Smooth muscle cell (in vitro differentiated cells): Measurements from ENCODE around the gene STAG3. TPM values are rescaled to one million over a fixed set of nuclear protein-coding genes. Genes with fewer than 3 reads are reported as not detected.
"Not testable (repeated sequence)": the region's sequence is repeated elsewhere in the genome, so short reads cannot be mapped to it uniquely, and the experiment has no call there.

Experiments
- DNase-seq: peaks from one replicate; lab custom pipeline; 2025; ENCODE audit not compliant: unreplicated experiment; lab: John Stamatoyannopoulos, UW
- H2AFZ ChIP-seq: fragments of 200-600 bp; sonication (generic); 2 replicates; pipeline ENCODE4 v1.6.0; 2016; ENCODE audit warnings: antibody characterized with exemption, low read depth, mild to moderate bottlenecking
- H3F3A ChIP-seq: fragments of 200-600 bp; sonication (generic); 2 replicates; pipeline ENCODE4 v1.6.0; 2017; ENCODE audit warnings: antibody characterized with exemption, low read depth
- H3K27ac ChIP-seq: fragments of 200-600 bp; sonication (generic); 2 replicates; pipeline ENCODE4 v1.5.1; 2016; ENCODE audit warnings: low read depth, mild to moderate bottlenecking
- H3K27me3 ChIP-seq: fragments of 200-600 bp; sonication (generic); 2 replicates; pipeline ENCODE4 v1.6.1; 2016; ENCODE audit warnings: low read depth, mild to moderate bottlenecking
- H3K36me3 ChIP-seq: fragments of 200-600 bp; sonication (generic); 2 replicates; pipeline ENCODE4 v1.5.1; 2016; ENCODE audit warnings: low read depth
- H3K4me1 ChIP-seq: fragments of 200-600 bp; sonication (generic); 2 replicates; pipeline ENCODE4 v1.5.1; 2016; ENCODE audit warnings: low read depth
- H3K4me2 ChIP-seq: fragments of 200-600 bp; sonication (generic); 2 replicates; pipeline ENCODE4 v1.6.0; 2016; ENCODE audit warnings: mild to moderate bottlenecking
- H3K4me3 ChIP-seq: fragments of 200-600 bp; sonication (generic); 2 replicates; pipeline ENCODE4 v1.5.1; 2016; ENCODE audit warnings: mild to moderate bottlenecking
- H3K79me2 ChIP-seq: fragments of 200-600 bp; sonication (generic); 2 replicates; pipeline ENCODE4 v1.6.0; 2016; ENCODE audit warnings: low read depth, mild to moderate bottlenecking
- H3K9ac ChIP-seq: fragments of 200-600 bp; sonication (generic); 2 replicates; pipeline ENCODE4 v1.6.0; 2016; ENCODE audit warnings: low read depth
- H3K9me3 ChIP-seq: fragments of 200-600 bp; sonication (generic); replicated peaks from 2 replicates; pipeline ENCODE4 v1.5.1; 2016; ENCODE audit warnings: low read depth
- H4K20me1 ChIP-seq: fragments of 200-600 bp; sonication (generic); 2 replicates; pipeline ENCODE4 v1.6.0; 2016; ENCODE audit warnings: low read depth
- WGBS: methylation state at CpG from one replicate; pipeline ENCODE4 v1.1.7; 2016; ENCODE audit warnings: low lambda C conversion rate; 5-methylcytosine and 5-hydroxymethylcytosine counted together
- polyA plus RNA-seq: library from polyadenylated mRNA; unstranded; fragments of >200 nt; fragmentation: Nextera tagmentation; extraction: Ambion mirVana; gene quantifications from 2 replicates; pipeline ENCODE4 v1.2.1, GENCODE V29; 2016
- total RNA-seq: library from RNA; depleted of rRNA; stranded (reverse); fragments of >200 nt; gene quantifications from 2 replicates; pipeline ENCODE4 v1.2.3, GENCODE V29; 2014
- TF ChIP-seq, protein P1 (sequence below): fragments of 200-600 bp; sonication (generic); IDR thresholded peaks from 2 replicates; pipeline ENCODE4 v1.5.1; 2017; ENCODE audit warnings: borderline replicate concordance, mild to moderate bottlenecking, antibody characterized with exemption; ENCODE audit not compliant: insufficient read depth, poor library complexity, severe bottlenecking

Gene STAG3
- total and polyA plus RNA-seq, 2 experiments from 2014 or later, result 0.04 to 0.96 TPM

GRCh38 chr7:100137851-100138760 lies 39.6 kb upstream of the STAG3 start:
- no peak overlapping the region for H2AFZ ChIP-seq
- WGBS, result 92% methylated on average over 13 of the region's 13 CpGs
- H3K9ac ChIP-seq, result no peak overlapping the region
- TF ChIP-seq, protein P1, sequence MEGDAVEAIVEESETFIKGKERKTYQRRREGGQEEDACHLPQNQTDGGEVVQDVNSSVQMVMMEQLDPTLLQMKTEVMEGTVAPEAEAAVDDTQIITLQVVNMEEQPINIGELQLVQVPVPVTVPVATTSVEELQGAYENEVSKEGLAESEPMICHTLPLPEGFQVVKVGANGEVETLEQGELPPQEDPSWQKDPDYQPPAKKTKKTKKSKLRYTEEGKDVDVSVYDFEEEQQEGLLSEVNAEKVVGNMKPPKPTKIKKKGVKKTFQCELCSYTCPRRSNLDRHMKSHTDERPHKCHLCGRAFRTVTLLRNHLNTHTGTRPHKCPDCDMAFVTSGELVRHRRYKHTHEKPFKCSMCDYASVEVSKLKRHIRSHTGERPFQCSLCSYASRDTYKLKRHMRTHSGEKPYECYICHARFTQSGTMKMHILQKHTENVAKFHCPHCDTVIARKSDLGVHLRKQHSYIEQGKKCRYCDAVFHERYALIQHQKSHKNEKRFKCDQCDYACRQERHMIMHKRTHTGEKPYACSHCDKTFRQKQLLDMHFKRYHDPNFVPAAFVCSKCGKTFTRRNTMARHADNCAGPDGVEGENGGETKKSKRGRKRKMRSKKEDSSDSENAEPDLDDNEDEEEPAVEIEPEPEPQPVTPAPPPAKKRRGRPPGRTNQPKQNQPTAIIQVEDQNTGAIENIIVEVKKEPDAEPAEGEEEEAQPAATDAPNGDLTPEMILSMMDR, result no peak
- H3K36me3 ChIP-seq, result no peaks in the 10 kb centered on the region
- H3F3A ChIP-seq, result no peaks in the 10 kb centered on the region
- DNase-seq, result no peak
- no peaks in the 10 kb centered on the region for H3K27me3 ChIP-seq
- H3K79me2 ChIP-seq, result no peaks in the 10 kb centered on the region
- H3K27ac ChIP-seq, result no peak overlapping the region
- H4K20me1 ChIP-seq, result no peaks in the 10 kb centered on the region
- H3K4me3 ChIP-seq, result no peak overlapping the region
- H3K9me3 ChIP-seq, result no peaks in the 10 kb centered on the region
- no peak overlapping the region for H3K4me2 ChIP-seq
- no peaks in the 10 kb centered on the region for H3K4me1 ChIP-seq

- H3K79me2 ChIP-seq, result no peaks in the 10 kb centered on the region
- no peaks in the 10 kb centered on the region for H4K20me1 ChIP-seq
- WGBS, result 91% methylated on average over 3 of the region's 3 CpGs
- no peak overlapping the region for H2AFZ ChIP-seq
- no peaks in the 10 kb centered on the region for H3K4me1 ChIP-seq
- no peak for DNase-seq
- H3K36me3 ChIP-seq, result no peaks in the 10 kb centered on the region
- H3K27me3 ChIP-seq, result no peaks in the 10 kb centered on the region
- no peak overlapping the region for H3K4me3 ChIP-seq
- no peak overlapping the region for H3K9ac ChIP-seq
- no peaks in the 10 kb centered on the region for H3K9me3 ChIP-seq
- TF ChIP-seq, protein P1, result no peak
- no peak overlapping the region for H3K27ac ChIP-seq
- H3K4me2 ChIP-seq, result no peak overlapping the region
- no peaks in the 10 kb centered on the region for H3F3A ChIP-seq
Observed at GRCh38 chr7:100141555-100141949, 36.2 kb upstream of the STAG3 start.

- no peaks in the 10 kb centered on the region for H4K20me1 ChIP-seq
- no peak for DNase-seq
- H3F3A ChIP-seq, result no peaks in the 10 kb centered on the region
- no peaks in the 10 kb centered on the region for H3K4me1 ChIP-seq
- 87% methylated on average over 3 of the region's 3 CpGs for WGBS
- no peaks in the 10 kb centered on the region for H3K9me3 ChIP-seq
- H2AFZ ChIP-seq, result no peak overlapping the region
- no peaks in the 10 kb centered on the region for H3K27me3 ChIP-seq
- no peak overlapping the region for H3K9ac ChIP-seq
- TF ChIP-seq, protein P1, result no peak
- no peak overlapping the region for H3K27ac ChIP-seq
- H3K79me2 ChIP-seq, result no peaks in the 10 kb centered on the region
- no peaks in the 10 kb centered on the region for H3K36me3 ChIP-seq
- no peak overlapping the region for H3K4me3 ChIP-seq
- H3K4me2 ChIP-seq, result no peak overlapping the region
Observed at GRCh38 chr7:100142461-100142860, 35.3 kb upstream of the STAG3 start.

DNA sequence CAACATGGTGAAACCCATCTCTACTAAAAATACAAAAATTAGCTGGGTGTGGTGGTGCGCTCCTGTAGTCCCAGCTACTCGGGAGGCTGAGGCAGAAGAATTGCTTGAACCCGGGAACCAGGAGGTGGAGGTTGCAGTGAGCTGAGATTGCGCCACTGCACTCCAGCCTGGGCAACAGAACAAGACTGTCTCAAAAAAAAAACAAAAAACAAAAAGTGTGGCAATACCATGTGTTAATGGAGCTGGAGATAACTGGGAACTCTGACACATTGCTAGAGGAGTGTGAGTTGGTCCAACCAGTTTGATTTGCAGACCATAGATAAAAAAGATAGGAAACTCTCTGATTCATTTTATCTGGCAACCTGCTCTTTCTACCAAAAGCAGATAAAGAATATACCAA lies 31.4 kb upstream of the STAG3 start:
- H3K79me2 ChIP-seq, result peaks cover 16% of the 10 kb centered on the region
- not testable (repeated sequence) for H3K9me3 ChIP-seq, H3K27me3 ChIP-seq, H3K36me3 ChIP-seq, H3K4me2 ChIP-seq, H2AFZ ChIP-seq, H3K4me1 ChIP-seq, H4K20me1 ChIP-seq, H3K27ac ChIP-seq, DNase-seq, H3K4me3 ChIP-seq, H3K9ac ChIP-seq, H3F3A ChIP-seq
- 94% methylated on average over 4 of the region's 4 CpGs for WGBS
